ENCODE measurements around the gene CLPTM1L. TPM values are rescaled to one million over a fixed set of nuclear protein-coding genes. Genes with fewer than 3 reads are reported as not detected.
"Not testable (repeated sequence)": the region's sequence is repeated elsewhere in the genome, so short reads cannot be mapped to it uniquely, and the experiment has no call there.

Gene CLPTM1L
- total and polyA plus RNA-seq, 9 donors = 28.1 to 96.2 (median 49.0) TPM

- peaks cover 9% of the 10 kb centered on the region for H3K4me1 ChIP-seq (ENCODE audit: insufficient read depth)
- TF ChIP-seq CTCF (IDR thresholded peaks at IDR 0.05) = no peak
- no peak for TF ChIP-seq EP300 (IDR thresholded peaks at IDR 0.05)
- no peak for TF ChIP-seq POLR2A (IDR thresholded peaks at IDR 0.05)
- H3K27ac ChIP-seq = no peak overlapping the region
- peak in 2 of 5 donors; percentile 55 to 58 for DNase-seq
- no peaks in the 10 kb centered on the region for H3K9me3 ChIP-seq
- 6 to 11% (median 7%) methylated on average over 31 to 61 of the region's 61 CpGs for WGBS, 3 donors
- no peaks in the 10 kb centered on the region for H3K27me3 ChIP-seq
- H3K36me3 ChIP-seq = no peaks in the 10 kb centered on the region
- intact Hi-C loops (cut with DNase I) = no loop called here
- H3K4me3 ChIP-seq = peak overlapping the region; percentile 87
These were observed 683 bp downstream of the CLPTM1L start for GRCh38 chr5:1343931-1344901.

GRCh38 chr5:1343315-1343751, 1.6 kb downstream of the CLPTM1L start:
- Histone ChIP-seq H3K4me1 (ENCODE audit: insufficient read depth) (peaks cover 9% of the 10 kb centered on the region), H3K4me3 (no peak overlapping the region), H3K27ac (no peak overlapping the region), H3K27me3 (no peaks in the 10 kb centered on the region), H3K36me3 (no peaks in the 10 kb centered on the region), H3K9me3 (no peaks in the 10 kb centered on the region)
- TF ChIP-seq CTCF (IDR thresholded peaks at IDR 0.05) (no peak), EP300 (IDR thresholded peaks at IDR 0.05) (no peak), POLR2A (IDR thresholded peaks at IDR 0.05) (no peak)
- DNase-seq = no peak
- intact Hi-C loops (cut with DNase I) = no loop called here
- WGBS, 3 donors = 75 to 79% (median 76%) methylated on average over 9 of the region's 9 CpGs

- H3K4me1 ChIP-seq (ENCODE audit: insufficient read depth); DNase-seq; H3K36me3 ChIP-seq; H3K4me3 ChIP-seq; intact Hi-C loops (cut with DNase I); H3K9me3 ChIP-seq; H3K27me3 ChIP-seq; H3K27ac ChIP-seq: not testable (repeated sequence)
- WGBS, 3 donors = 91 to 94% (median 93%) methylated on average over 14 of the region's 14 CpGs
These were observed 2.2 kb downstream of the CLPTM1L start for GRCh38 chr5:1342711-1343110.

GRCh38 chr5:1342268-1342667, 2.6 kb downstream of the CLPTM1L start:
- intact Hi-C loops (cut with DNase I) = no loop called here
- TF ChIP-seq EP300 (IDR thresholded peaks at IDR 0.05) = no peak
- no peak for TF ChIP-seq CTCF (IDR thresholded peaks at IDR 0.05)
- TF ChIP-seq POLR2A (IDR thresholded peaks at IDR 0.05) = no peak
- Histone ChIP-seq H3K27ac (no peak overlapping the region), H3K27me3 (no peaks in the 10 kb centered on the region), H3K9me3 (no peaks in the 10 kb centered on the region), H3K36me3 (no peaks in the 10 kb centered on the region), H3K4me3 (no peak overlapping the region), H3K4me1 (ENCODE audit: insufficient read depth) (peaks cover 9% of the 10 kb centered on the region)
- 90 to 93% (median 91%) methylated on average over 12 of the region's 12 CpGs for WGBS, 3 donors
- no peak for DNase-seq

GRCh38 chr5:1341863-1342262, 3.0 kb downstream of the CLPTM1L start:
- no peak for DNase-seq
- no peaks in the 10 kb centered on the region for H3K27me3 ChIP-seq
- TF ChIP-seq POLR2A (IDR thresholded peaks at IDR 0.05) (no peak), CTCF (IDR thresholded peaks at IDR 0.05) (no peak)
- H3K27ac ChIP-seq = no peak overlapping the region
- no peaks in the 10 kb centered on the region for H3K9me3 ChIP-seq
- no peaks in the 10 kb centered on the region for H3K36me3 ChIP-seq
- intact Hi-C loops (cut with DNase I) = no loop called here
- 91 to 92% (median 92%) methylated on average over 15 of the region's 15 CpGs for WGBS, 3 donors
- H3K4me1 ChIP-seq (ENCODE audit: insufficient read depth) = peaks cover 9% of the 10 kb centered on the region
- H3K4me3 ChIP-seq = no peak overlapping the region

GRCh38 chr5:1339818-1340210, 5.1 kb downstream of the CLPTM1L start:
- H3K4me1 ChIP-seq (ENCODE audit: insufficient read depth); H3K27me3 ChIP-seq; H3K9me3 ChIP-seq; intact Hi-C loops (cut with DNase I); H3K4me3 ChIP-seq; H3K36me3 ChIP-seq; DNase-seq; H3K27ac ChIP-seq: not testable (repeated sequence)
- 83 to 86% (median 86%) methylated on average over 14 to 17 of the region's 17 CpGs for WGBS, 3 donors

GRCh38 chr5:1339139-1339817, 5.6 kb downstream of the CLPTM1L start:
- intact Hi-C loops (cut with DNase I); H3K27ac ChIP-seq; H3K4me3 ChIP-seq; DNase-seq; H3K4me1 ChIP-seq (ENCODE audit: insufficient read depth); H3K36me3 ChIP-seq; H3K9me3 ChIP-seq; H3K27me3 ChIP-seq: not testable (repeated sequence)
- 90 to 95% (median 92%) methylated on average over 26 to 33 of the region's 34 CpGs for WGBS, 3 donors
